HepG2 (cell line): ENCODE data around the gene APEX1. TPM values are rescaled to one million over a fixed set of nuclear protein-coding genes. Genes with fewer than 3 reads are reported as not detected.
A peak's percentile ranks its signal among the peaks of the same experiment; 100 is the strongest.

Source experiments
- BCLAF1 ChIP-seq: fragments of 450-650 bp; IDR thresholded peaks from 2 replicates; pipeline ENCODE4 v1.6.1; 2017; ENCODE audit warnings: mild to moderate bottlenecking
- FOXA1 ChIP-seq, 2 experiments: fragments of 450-650 bp in 1 of 2; sonication (generic) in 1 of 2; formaldehyde crosslinking in 1 of 2; IDR thresholded peaks; 2 replicates each; pipeline versions ENCODE4 v1.4.0 to v1.6.1; 2016 to 2020; ENCODE audit warnings: missing genetic modification reagents in 1 of 2
- ONECUT2 ChIP-seq: sonication (generic); formaldehyde crosslinking; IDR thresholded peaks from 2 replicates; pipeline ENCODE4 v1.4.0; 2020; ENCODE audit warnings: missing genetic modification reagents
- POLR2A ChIP-seq, 2 experiments: IDR thresholded peaks; 2 replicates each; pipeline ENCODE4 v1.6.1; 2011; ENCODE audit warnings: low read depth in 2 of 2, low read length in 2 of 2, mild to moderate bottlenecking in 1 of 2, moderate library complexity in 1 of 2; ENCODE audit not compliant: insufficient read depth in 1 of 2
- PRPF4 ChIP-seq: fragments of 200-400 bp; formaldehyde crosslinking; IDR thresholded peaks from 2 replicates; pipeline ENCODE4 v1.6.1; 2016; ENCODE audit warnings: low read length, low read depth; ENCODE audit not compliant: poor library complexity, severe bottlenecking
- SETDB1 ChIP-seq: sonication (generic); formaldehyde crosslinking; IDR thresholded peaks from 2 replicates; pipeline ENCODE4 v1.5.1; 2020; ENCODE audit warnings: missing genetic modification reagents, mild to moderate bottlenecking, borderline replicate concordance
- ZC3H13 ChIP-seq: sonication (generic); formaldehyde crosslinking; IDR thresholded peaks from 2 replicates; pipeline ENCODE4 v1.8.1; 2023; ENCODE audit warnings: mild to moderate bottlenecking, missing genetic modification reagents, moderate library complexity
- ZFP90 ChIP-seq: sonication (generic); formaldehyde crosslinking; IDR thresholded peaks from 2 replicates; pipeline ENCODE4 v1.8.0; 2022; ENCODE audit warnings: missing genetic modification reagents, mild to moderate bottlenecking, inconsistent platforms, borderline replicate concordance
- ZFYVE20 ChIP-seq: sonication (generic); formaldehyde crosslinking; IDR thresholded peaks from 2 replicates; pipeline ENCODE4 v1.8.0; 2023; ENCODE audit warnings: low read depth, mild to moderate bottlenecking, moderate library complexity, missing genetic modification reagents, borderline replicate concordance
- ZNF33A ChIP-seq: sonication (generic); formaldehyde crosslinking; IDR thresholded peaks from 2 replicates; pipeline ENCODE4 v1.5.1; 2020; ENCODE audit warnings: missing genetic modification reagents, mild to moderate bottlenecking, moderate library complexity, borderline replicate concordance
- ZNF563 ChIP-seq: sonication (generic); formaldehyde crosslinking; IDR thresholded peaks from 2 replicates; pipeline ENCODE4 v1.8.0; 2022; ENCODE audit warnings: mild to moderate bottlenecking, moderate library complexity, missing genetic modification reagents
- ZNF616 ChIP-seq: sonication (generic); formaldehyde crosslinking; IDR thresholded peaks from 2 replicates; pipeline ENCODE4 v1.5.0; 2020; ENCODE audit warnings: low read depth, mild to moderate bottlenecking, missing genetic modification reagents
- ZNF691 ChIP-seq: sonication (generic); formaldehyde crosslinking; IDR thresholded peaks from 2 replicates; pipeline ENCODE4 v1.4.0; 2020; ENCODE audit warnings: missing genetic modification reagents, low read depth, mild to moderate bottlenecking, borderline replicate concordance
- polyA plus RNA-seq, 8 experiments: library from polyadenylated mRNA; depleted of rRNA in 3 of 8; stranded (reverse) in 7 of 8; unstranded in 1 of 8; fragments of >200 nt; fragmentation: Illumina TruSeq in 4 of 8; extraction: Trizol in 4 of 8; gene quantifications; 2 replicates each; pipeline versions ENCODE4 v1.2.1 to v1.2.3, GENCODE V29; 2011 to 2016; ENCODE audit warnings: low read depth in 4 of 8, missing spikeins in 1 of 8, mixed read lengths in 1 of 8; ENCODE audit not compliant: insufficient read depth in 1 of 8
- total RNA-seq, 5 experiments: library from RNA; depleted of rRNA; stranded (reverse); fragments of >200 nt; fragmentation: Illumina TruSeq; extraction: Trizol; gene quantifications; 2 replicates each; pipeline ENCODE4 v1.2.3, GENCODE V29; 2016; ENCODE audit warnings: low read depth in 1 of 5
- TF ChIP-seq, protein P1 (sequence below): sonication (generic); formaldehyde crosslinking; conservative IDR thresholded peaks from 2 replicates; pipeline ENCODE4 v1.5.0; 2020; ENCODE audit warnings: missing genetic modification reagents
- TF ChIP-seq, protein P2 (sequence below): sonication (generic); formaldehyde crosslinking; IDR thresholded peaks from 2 replicates; pipeline ENCODE4 v1.4.0; 2020; ENCODE audit warnings: mild to moderate bottlenecking, missing genetic modification reagents
- TF ChIP-seq, protein P3 (sequence below): IDR thresholded peaks from 2 replicates; pipeline ENCODE4 v1.6.1; 2016; ENCODE audit warnings: mild to moderate bottlenecking, missing biosample characterization, missing genetic modification reagents

APEX1 gene
- total and polyA plus RNA-seq, 2 of the 13 experiments (the other 11 are each of a cell fraction or from before 2014, with no cell fraction given): 171 to 405 TPM

DNA sequence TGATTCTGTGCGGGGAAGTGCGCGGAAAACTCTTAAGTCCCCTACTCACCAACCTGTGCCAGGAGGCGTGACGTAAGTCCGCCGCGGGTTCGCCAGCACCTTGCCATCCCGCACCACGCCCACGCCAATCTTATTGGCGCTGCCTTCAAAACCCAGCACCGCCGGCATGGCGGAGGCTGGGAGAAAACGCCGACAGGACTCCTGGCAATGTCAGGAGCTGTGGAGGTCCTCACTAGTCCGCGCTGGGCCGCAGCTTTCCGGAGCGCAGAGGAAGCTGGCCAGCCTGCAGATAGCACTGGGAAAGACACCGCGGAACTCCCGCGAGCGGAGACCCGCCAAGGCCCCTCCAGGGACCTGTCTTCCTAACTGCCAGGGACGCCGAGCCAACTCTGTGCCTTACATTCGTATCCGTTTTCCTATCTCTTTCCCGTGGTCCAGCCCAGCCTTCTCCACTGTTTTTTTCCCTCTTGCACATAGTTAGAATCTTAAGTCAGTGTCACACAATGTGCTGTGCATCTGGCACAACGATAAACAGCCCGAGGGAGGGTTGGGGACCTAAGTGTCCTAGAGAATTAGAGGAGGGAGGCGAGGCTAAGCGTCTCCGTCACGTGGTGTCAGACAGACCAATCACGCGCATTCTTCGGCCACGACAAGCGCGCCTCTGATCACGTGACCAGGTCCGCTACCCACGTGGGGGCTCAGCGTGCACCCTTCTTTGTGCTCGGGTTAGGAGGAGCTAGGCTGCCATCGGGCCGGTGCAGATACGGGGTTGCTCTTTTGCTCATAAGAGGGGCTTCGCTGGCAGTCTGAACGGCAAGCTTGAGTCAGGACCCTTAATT, at the start of gene APEX1, which contains the start of gene OSGEP (continued):
- TF ChIP-seq ZNF691 (CRISPR knock-in tag) (peak; percentile 76; the same call in 1 of the 2 replicates), FOXA1 (IDR thresholded peaks at IDR 0.05) (no peak), FOXA1 (CRISPR knock-in tag; IDR thresholded peaks at IDR 0.05) (no peak), BCLAF1 (no peak), ZFYVE20 (0 out of 2 replicates have a peak, but pooled peaks have one; percentile 26), ZNF563 (CRISPR knock-in tag) (peak; percentile 93), ONECUT2 (CRISPR knock-in tag) (no peak), POLR2A (IDR thresholded peaks at IDR 0.05; ENCODE audit: insufficient read depth in 1 of 2, low read depth in 2 of 2, low read length in 2 of 2) (peak; percentile 86 to 93), PRPF4 (no peak), ZC3H13 (no peak; the same call in 1 of the 2 replicates), SETDB1 (CRISPR knock-in tag) (no peak), ZNF33A (no peak), ZNF616 (CRISPR knock-in tag) (peak; percentile 33; the same call in 1 of the 2 replicates), ZFP90 (CRISPR knock-in tag) (no peak)
- TF ChIP-seq, protein P1, sequence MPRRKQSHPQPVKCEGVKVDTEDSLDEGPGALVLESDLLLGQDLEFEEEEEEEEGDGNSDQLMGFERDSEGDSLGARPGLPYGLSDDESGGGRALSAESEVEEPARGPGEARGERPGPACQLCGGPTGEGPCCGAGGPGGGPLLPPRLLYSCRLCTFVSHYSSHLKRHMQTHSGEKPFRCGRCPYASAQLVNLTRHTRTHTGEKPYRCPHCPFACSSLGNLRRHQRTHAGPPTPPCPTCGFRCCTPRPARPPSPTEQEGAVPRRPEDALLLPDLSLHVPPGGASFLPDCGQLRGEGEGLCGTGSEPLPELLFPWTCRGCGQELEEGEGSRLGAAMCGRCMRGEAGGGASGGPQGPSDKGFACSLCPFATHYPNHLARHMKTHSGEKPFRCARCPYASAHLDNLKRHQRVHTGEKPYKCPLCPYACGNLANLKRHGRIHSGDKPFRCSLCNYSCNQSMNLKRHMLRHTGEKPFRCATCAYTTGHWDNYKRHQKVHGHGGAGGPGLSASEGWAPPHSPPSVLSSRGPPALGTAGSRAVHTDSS: 0 out of 2 replicates have a peak, but pooled peaks have one; percentile 55
- TF ChIP-seq, protein P2, sequence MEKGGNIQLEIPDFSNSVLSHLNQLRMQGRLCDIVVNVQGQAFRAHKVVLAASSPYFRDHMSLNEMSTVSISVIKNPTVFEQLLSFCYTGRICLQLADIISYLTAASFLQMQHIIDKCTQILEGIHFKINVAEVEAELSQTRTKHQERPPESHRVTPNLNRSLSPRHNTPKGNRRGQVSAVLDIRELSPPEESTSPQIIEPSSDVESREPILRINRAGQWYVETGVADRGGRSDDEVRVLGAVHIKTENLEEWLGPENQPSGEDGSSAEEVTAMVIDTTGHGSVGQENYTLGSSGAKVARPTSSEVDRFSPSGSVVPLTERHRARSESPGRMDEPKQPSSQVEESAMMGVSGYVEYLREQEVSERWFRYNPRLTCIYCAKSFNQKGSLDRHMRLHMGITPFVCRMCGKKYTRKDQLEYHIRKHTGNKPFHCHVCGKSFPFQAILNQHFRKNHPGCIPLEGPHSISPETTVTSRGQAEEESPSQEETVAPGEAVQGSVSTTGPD (CRISPR knock-in tag): peak; percentile 97
- TF ChIP-seq, protein P3, sequence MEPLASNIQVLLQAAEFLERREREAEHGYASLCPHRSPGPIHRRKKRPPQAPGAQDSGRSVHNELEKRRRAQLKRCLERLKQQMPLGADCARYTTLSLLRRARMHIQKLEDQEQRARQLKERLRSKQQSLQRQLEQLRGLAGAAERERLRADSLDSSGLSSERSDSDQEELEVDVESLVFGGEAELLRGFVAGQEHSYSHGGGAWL (CRISPR knock-in tag): peak; percentile 97
